ENCODE results near the gene NRXN3. TPM values are rescaled to one million over a fixed set of nuclear protein-coding genes. Genes with fewer than 3 reads are reported as not detected.

Gene NRXN3
- polyA plus RNA-seq, 1 donor from 2014 or later = 110 TPM

DNA sequence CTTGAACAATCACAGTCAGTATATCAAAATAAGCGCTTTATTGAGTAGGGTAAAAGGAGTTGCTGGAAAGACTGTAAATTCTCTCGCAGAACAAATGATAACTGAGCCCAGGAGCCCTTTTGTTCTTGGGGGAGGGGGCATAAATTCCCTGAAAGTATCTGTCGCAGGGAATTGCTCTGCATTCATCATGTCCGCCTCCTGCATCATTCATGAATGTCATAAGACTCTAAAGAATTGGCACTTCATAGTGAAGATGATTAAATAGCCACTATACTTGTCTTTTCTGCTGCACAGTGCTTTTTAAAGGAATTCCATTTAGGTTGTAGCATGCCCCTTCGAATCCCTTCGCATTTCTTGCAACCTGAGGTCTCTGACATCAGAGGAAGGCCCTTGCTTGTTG, 1278.8 kb downstream of the NRXN3 start:
- H4K20me1 ChIP-seq (ENCODE audit: insufficient read depth) = no peaks in the 10 kb centered on the region
- H3K4me2 ChIP-seq (ENCODE audit: low read length) = peak overlapping the region; percentile 40
- H3K36me3 ChIP-seq (ENCODE audit: insufficient read depth, low read length) = no peaks in the 10 kb centered on the region
- H3K79me2 ChIP-seq (replicated peaks; ENCODE audit: insufficient read depth, low read length) = peaks cover 5% of the 10 kb centered on the region
- no peaks in the 10 kb centered on the region for H3K9me2 ChIP-seq (ENCODE audit: insufficient read depth, low read length)
- H3K4me3 ChIP-seq (ENCODE audit: low read length) = peak overlapping the region; percentile 33
- H3K9me3 ChIP-seq (ENCODE audit: low read length) = no peaks in the 10 kb centered on the region
- H3F3A ChIP-seq (ENCODE audit: insufficient read depth, low read length, poor library complexity, severe bottlenecking) = peaks cover 3% of the 10 kb centered on the region
- TF ChIP-seq RAD21 (conservative IDR thresholded peaks at IDR 0.05) (peak; percentile 30), SMC3 (conservative IDR thresholded peaks at IDR 0.05; ENCODE audit: poor library complexity) (peak; percentile 29), MXI1 (conservative IDR thresholded peaks at IDR 0.05; ENCODE audit: poor library complexity, severe bottlenecking) (no peak), EZH2 (IDR thresholded peaks at IDR 0.05; ENCODE audit: borderline replicate concordance, insufficient read depth, low read length, poor library complexity, severe bottlenecking) (no peak), EP300 (conservative IDR thresholded peaks at IDR 0.05; ENCODE audit: poor library complexity, severe bottlenecking) (peak; percentile 77), TAF1 (IDR thresholded peaks at IDR 0.05; ENCODE audit: low read depth) (no peak), POLR2AphosphoS5 (IDR thresholded peaks at IDR 0.05) (peak; percentile 26), CTCF (IDR thresholded peaks at IDR 0.05; ENCODE audit: poor library complexity, severe bottlenecking) (no peak)
- TF ChIP-seq, protein P1, sequence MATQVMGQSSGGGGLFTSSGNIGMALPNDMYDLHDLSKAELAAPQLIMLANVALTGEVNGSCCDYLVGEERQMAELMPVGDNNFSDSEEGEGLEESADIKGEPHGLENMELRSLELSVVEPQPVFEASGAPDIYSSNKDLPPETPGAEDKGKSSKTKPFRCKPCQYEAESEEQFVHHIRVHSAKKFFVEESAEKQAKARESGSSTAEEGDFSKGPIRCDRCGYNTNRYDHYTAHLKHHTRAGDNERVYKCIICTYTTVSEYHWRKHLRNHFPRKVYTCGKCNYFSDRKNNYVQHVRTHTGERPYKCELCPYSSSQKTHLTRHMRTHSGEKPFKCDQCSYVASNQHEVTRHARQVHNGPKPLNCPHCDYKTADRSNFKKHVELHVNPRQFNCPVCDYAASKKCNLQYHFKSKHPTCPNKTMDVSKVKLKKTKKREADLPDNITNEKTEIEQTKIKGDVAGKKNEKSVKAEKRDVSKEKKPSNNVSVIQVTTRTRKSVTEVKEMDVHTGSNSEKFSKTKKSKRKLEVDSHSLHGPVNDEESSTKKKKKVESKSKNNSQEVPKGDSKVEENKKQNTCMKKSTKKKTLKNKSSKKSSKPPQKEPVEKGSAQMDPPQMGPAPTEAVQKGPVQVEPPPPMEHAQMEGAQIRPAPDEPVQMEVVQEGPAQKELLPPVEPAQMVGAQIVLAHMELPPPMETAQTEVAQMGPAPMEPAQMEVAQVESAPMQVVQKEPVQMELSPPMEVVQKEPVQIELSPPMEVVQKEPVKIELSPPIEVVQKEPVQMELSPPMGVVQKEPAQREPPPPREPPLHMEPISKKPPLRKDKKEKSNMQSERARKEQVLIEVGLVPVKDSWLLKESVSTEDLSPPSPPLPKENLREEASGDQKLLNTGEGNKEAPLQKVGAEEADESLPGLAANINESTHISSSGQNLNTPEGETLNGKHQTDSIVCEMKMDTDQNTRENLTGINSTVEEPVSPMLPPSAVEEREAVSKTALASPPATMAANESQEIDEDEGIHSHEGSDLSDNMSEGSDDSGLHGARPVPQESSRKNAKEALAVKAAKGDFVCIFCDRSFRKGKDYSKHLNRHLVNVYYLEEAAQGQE (IDR thresholded peaks at IDR 0.05; ENCODE audit: borderline replicate concordance) = peak; percentile 54
- no peak overlapping the region for H2AFZ ChIP-seq (ENCODE audit: low read depth, low read length)
- peak overlapping the region; percentile 86 for H3K27ac ChIP-seq (ENCODE audit: low read length)
- peak overlapping the region; percentile 33 for H3K9ac ChIP-seq (ENCODE audit: low read length)
- H3K27me3 ChIP-seq (ENCODE audit: insufficient read depth, low read depth, low read length) = no peaks in the 10 kb centered on the region

DNA sequence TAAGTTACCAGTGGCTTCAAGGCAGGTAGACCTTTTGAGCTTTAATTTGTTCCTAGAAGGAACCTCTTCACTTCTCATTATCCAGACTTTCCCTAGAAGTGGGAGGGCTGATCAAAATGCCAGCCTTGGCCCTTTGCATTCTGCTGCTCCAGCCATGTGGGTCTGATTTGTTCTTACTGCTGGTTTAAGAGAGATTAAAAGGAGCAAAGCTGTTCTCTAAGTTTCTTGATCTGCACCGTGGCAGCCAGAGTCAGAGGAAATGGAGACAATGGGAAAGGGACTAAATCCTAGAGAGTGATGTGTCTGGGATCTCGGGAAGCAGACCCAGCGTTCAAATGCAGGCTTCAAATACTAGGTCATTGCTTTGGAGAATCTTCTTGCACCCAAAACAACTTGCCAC, 1281.4 kb downstream of the NRXN3 start:
- H3K4me2 ChIP-seq (ENCODE audit: low read length) = no peak overlapping the region
- no peaks in the 10 kb centered on the region for H4K20me1 ChIP-seq (ENCODE audit: insufficient read depth)
- H3K36me3 ChIP-seq (ENCODE audit: insufficient read depth, low read length) = no peaks in the 10 kb centered on the region
- H3K9me3 ChIP-seq (ENCODE audit: low read length) = no peaks in the 10 kb centered on the region
- H3K79me2 ChIP-seq (replicated peaks; ENCODE audit: insufficient read depth, low read length) = peaks cover 5% of the 10 kb centered on the region
- H3K9ac ChIP-seq (ENCODE audit: low read length) = no peak overlapping the region
- H3K27me3 ChIP-seq (ENCODE audit: insufficient read depth, low read depth, low read length) = no peaks in the 10 kb centered on the region
- no peak for TF ChIP-seq POLR2AphosphoS5 (IDR thresholded peaks at IDR 0.05)
- TF ChIP-seq TAF1 (IDR thresholded peaks at IDR 0.05; ENCODE audit: low read depth) = no peak
- no peak for TF ChIP-seq MXI1 (conservative IDR thresholded peaks at IDR 0.05; ENCODE audit: poor library complexity, severe bottlenecking)
- TF ChIP-seq, protein P1 (IDR thresholded peaks at IDR 0.05; ENCODE audit: borderline replicate concordance) = no peak
- no peak for TF ChIP-seq SMC3 (conservative IDR thresholded peaks at IDR 0.05; ENCODE audit: poor library complexity)
- no peak for TF ChIP-seq CTCF (IDR thresholded peaks at IDR 0.05; ENCODE audit: poor library complexity, severe bottlenecking)
- no peak for TF ChIP-seq EP300 (conservative IDR thresholded peaks at IDR 0.05; ENCODE audit: poor library complexity, severe bottlenecking)
- no peak overlapping the region for H3K27ac ChIP-seq (ENCODE audit: low read length)
- no peak overlapping the region for H3K4me3 ChIP-seq (ENCODE audit: low read length)
- H2AFZ ChIP-seq (ENCODE audit: low read depth, low read length) = no peak overlapping the region
- no peaks in the 10 kb centered on the region for H3K9me2 ChIP-seq (ENCODE audit: insufficient read depth, low read length)
- H3F3A ChIP-seq (ENCODE audit: insufficient read depth, low read length, poor library complexity, severe bottlenecking) = peaks cover 3% of the 10 kb centered on the region
